Endothelial cell (in vitro differentiated cells): ENCODE measurements around the gene CRACDL. TPM values are rescaled to one million over a fixed set of nuclear protein-coding genes. Genes with fewer than 3 reads are reported as not detected.

Experiments used
- DNase-seq: peaks from one replicate; pipeline ENCODE4 v3.0.0; 2021; ENCODE audit warnings: low spot score
- H3K27ac Mint-ChIP-seq: one replicate; pipeline ENCODE4 v1.8.0; 2021; ENCODE audit warnings: mixed read lengths, inconsistent platforms; ENCODE audit not compliant: unreplicated experiment
- H3K27me3 Mint-ChIP-seq: one replicate; pipeline ENCODE4 v1.8.0; 2021; ENCODE audit warnings: mild to moderate bottlenecking, moderate library complexity, mixed read lengths, inconsistent platforms; ENCODE audit not compliant: unreplicated experiment
- H3K36me3 Mint-ChIP-seq: one replicate; pipeline ENCODE4 v1.8.0; 2021; ENCODE audit warnings: mild to moderate bottlenecking, low read depth, mixed read lengths, inconsistent platforms; ENCODE audit not compliant: unreplicated experiment
- H3K4me1 Mint-ChIP-seq: one replicate; pipeline ENCODE4 v1.8.0; 2021; ENCODE audit warnings: mild to moderate bottlenecking, mixed read lengths, inconsistent platforms; ENCODE audit not compliant: unreplicated experiment
- H3K4me3 Mint-ChIP-seq: one replicate; pipeline ENCODE4 v1.8.0; 2021; ENCODE audit warnings: mild to moderate bottlenecking, mixed read lengths, inconsistent platforms; ENCODE audit not compliant: unreplicated experiment
- H3K9me3 Mint-ChIP-seq: one replicate; pipeline ENCODE4 v1.8.0; 2021; ENCODE audit warnings: mixed read lengths, inconsistent platforms; ENCODE audit not compliant: unreplicated experiment
- CTCF ChIP-seq: fragments of 200-600 bp; sonication (generic); IDR thresholded peaks from one replicate; pipeline ENCODE4 v1.5.0; 2021; ENCODE audit warnings: antibody characterized with exemption; ENCODE audit not compliant: unreplicated experiment
- total RNA-seq: library from RNA; stranded (reverse); fragmentation: NEBNext Ultra II Directional; extraction: Animal tissue kit (Norgen Biotek cat#: 25700); gene quantifications from one replicate; pipeline ENCODE4 v1.2.1, GENCODE V29; 2021; ENCODE audit not compliant: unreplicated experiment

The CRACDL gene
- total RNA-seq, 1 donor from 2014 or later: 3.3 TPM

- no peak for TF ChIP-seq CTCF
- H3K4me1 Mint-ChIP-seq: peaks cover 15% of the 10 kb centered on the region
- peaks cover 1% of the 10 kb centered on the region for H3K27me3 Mint-ChIP-seq
- H3K36me3 Mint-ChIP-seq: peaks cover 4% of the 10 kb centered on the region
- H3K4me3 Mint-ChIP-seq: no peak overlapping the region
- no peak overlapping the region for H3K27ac Mint-ChIP-seq
- DNase-seq: no peak
- no peaks in the 10 kb centered on the region for H3K9me3 Mint-ChIP-seq
Measured at GRCh38 chr2:98803405-98804264, 132.4 kb downstream of the CRACDL start.

- no peak for DNase-seq
- no peak overlapping the region for H3K4me3 Mint-ChIP-seq
- H3K4me1 Mint-ChIP-seq: peaks cover 15% of the 10 kb centered on the region
- H3K27me3 Mint-ChIP-seq: peaks cover 1% of the 10 kb centered on the region
- H3K27ac Mint-ChIP-seq: no peak overlapping the region
- no peaks in the 10 kb centered on the region for H3K9me3 Mint-ChIP-seq
- peaks cover 4% of the 10 kb centered on the region for H3K36me3 Mint-ChIP-seq
- no peak for TF ChIP-seq CTCF
Measured at GRCh38 chr2:98802344-98802743, 133.7 kb downstream of the CRACDL start.

- H3K4me3 Mint-ChIP-seq: no peak overlapping the region
- no peak for TF ChIP-seq CTCF
- no peaks in the 10 kb centered on the region for H3K9me3 Mint-ChIP-seq
- DNase-seq: no peak
- peaks cover 1% of the 10 kb centered on the region for H3K27me3 Mint-ChIP-seq
- H3K36me3 Mint-ChIP-seq: peaks cover 4% of the 10 kb centered on the region
- peaks cover 15% of the 10 kb centered on the region for H3K4me1 Mint-ChIP-seq
- H3K27ac Mint-ChIP-seq: no peak overlapping the region
Measured at GRCh38 chr2:98801921-98802321, 134.1 kb downstream of the CRACDL start.

- no peak for TF ChIP-seq CTCF
- Mint-ChIP-seq H3K36me3 (peaks cover 4% of the 10 kb centered on the region), H3K27ac (no peak overlapping the region), H3K27me3 (peaks cover 1% of the 10 kb centered on the region), H3K9me3 (no peaks in the 10 kb centered on the region), H3K4me3 (no peak overlapping the region), H3K4me1 (peaks cover 15% of the 10 kb centered on the region)
- DNase-seq: no peak
Measured at GRCh38 chr2:98801286-98801685, 134.7 kb downstream of the CRACDL start.

GRCh38 chr2:98800330-98801064 lies 135.5 kb downstream of the CRACDL start:
- peaks cover 15% of the 10 kb centered on the region for H3K4me1 Mint-ChIP-seq
- no peak overlapping the region for H3K4me3 Mint-ChIP-seq
- DNase-seq: no peak
- TF ChIP-seq CTCF: no peak
- H3K27me3 Mint-ChIP-seq: peaks cover 1% of the 10 kb centered on the region
- H3K27ac Mint-ChIP-seq: no peak overlapping the region
- no peaks in the 10 kb centered on the region for H3K9me3 Mint-ChIP-seq
- peaks cover 4% of the 10 kb centered on the region for H3K36me3 Mint-ChIP-seq
